H9 (cell line): ENCODE measurements around the gene APOBEC3B. TPM values are rescaled to one million over a fixed set of nuclear protein-coding genes. Genes with fewer than 3 reads are reported as not detected.
A peak's percentile ranks its signal among the peaks of the same experiment; 100 is the strongest.

Experiments used
- DNase-seq: peaks from one replicate; pipeline ENCODE4 v3.0.0-alpha.2; 2017
- H2AFZ ChIP-seq: one replicate; pipeline ENCODE4 v1.6.1; 2013; ENCODE audit warnings: mild to moderate bottlenecking, low read length, control low read depth, moderate library complexity
- H2AK5ac ChIP-seq: 2 replicates; pipeline ENCODE4 v1.6.1; 2013; ENCODE audit warnings: low read length, control low read depth, mixed read lengths; ENCODE audit not compliant: insufficient read length
- H2BK120ac ChIP-seq: one replicate; pipeline ENCODE4 v1.6.1; 2013; ENCODE audit warnings: low read depth, mild to moderate bottlenecking, low read length, control low read depth, inconsistent platforms; ENCODE audit not compliant: poor library complexity, severe bottlenecking
- H2BK12ac ChIP-seq: 2 replicates; pipeline ENCODE4 v1.6.1; 2013; ENCODE audit warnings: low read length, control low read depth, mixed read lengths, low read depth; ENCODE audit not compliant: insufficient read length
- H2BK15ac ChIP-seq: 2 replicates; pipeline ENCODE4 v1.6.1; 2013; ENCODE audit warnings: low read depth, low read length, control low read depth
- H2BK20ac ChIP-seq: one replicate; pipeline ENCODE4 v1.6.1; 2013; ENCODE audit warnings: low read depth, mild to moderate bottlenecking, low read length, control low read depth, inconsistent platforms; ENCODE audit not compliant: poor library complexity, severe bottlenecking
- H2BK5ac ChIP-seq: 2 replicates; pipeline ENCODE4 v1.6.1; 2013; ENCODE audit warnings: low read length, control low read depth, mixed read lengths; ENCODE audit not compliant: insufficient read length
- H3K14ac ChIP-seq: 2 replicates; pipeline ENCODE4 v1.6.1; 2013; ENCODE audit warnings: low read length, control low read depth; ENCODE audit not compliant: insufficient read depth
- H3K18ac ChIP-seq: 2 replicates; pipeline ENCODE4 v1.6.1; 2013; ENCODE audit warnings: low read depth, mild to moderate bottlenecking, mixed read lengths, low read length, control low read depth; ENCODE audit not compliant: insufficient read length
- H3K23ac ChIP-seq: 2 replicates; pipeline ENCODE4 v1.6.1; 2013; ENCODE audit warnings: low read length, control low read depth, mixed read lengths, low read depth; ENCODE audit not compliant: insufficient read length
- H3K23me2 ChIP-seq: 2 replicates; pipeline ENCODE4 v1.6.1; 2013; ENCODE audit warnings: low read depth, mild to moderate bottlenecking, mixed read lengths, low read length, control low read depth; ENCODE audit not compliant: insufficient read length, poor library complexity, severe bottlenecking
- H3K27ac ChIP-seq: 2 replicates; pipeline ENCODE4 v1.5.1; 2013; ENCODE audit warnings: low read length, control low read depth, mixed read lengths, low read depth; ENCODE audit not compliant: insufficient read length
- H3K27me3 ChIP-seq: 2 replicates; pipeline ENCODE4 v1.6.1; 2013; ENCODE audit warnings: low read length, control low read depth, inconsistent platforms; ENCODE audit not compliant: insufficient read depth
- H3K4ac ChIP-seq: 2 replicates; pipeline ENCODE4 v1.6.1; 2013; ENCODE audit warnings: low read depth, mild to moderate bottlenecking, control low read depth, inconsistent platforms, low read length, moderate library complexity
- H3K4me1 ChIP-seq: 2 replicates; pipeline ENCODE4 v1.6.1; 2013; ENCODE audit warnings: low read length, control low read depth, inconsistent platforms; ENCODE audit not compliant: insufficient read depth
- H3K4me2 ChIP-seq: 2 replicates; pipeline ENCODE4 v1.6.1; 2013; ENCODE audit warnings: low read length, control low read depth, mixed read lengths; ENCODE audit not compliant: insufficient read length, insufficient read depth
- H3K56ac ChIP-seq: 2 replicates; pipeline ENCODE4 v1.6.1; 2013; ENCODE audit warnings: low read depth, mild to moderate bottlenecking, mixed read lengths, low read length, control low read depth; ENCODE audit not compliant: insufficient read length
- H3K79me1 ChIP-seq: 2 replicates; pipeline ENCODE4 v1.6.1; 2013; ENCODE audit warnings: low read depth, mild to moderate bottlenecking, moderate library complexity, low read length, control low read depth, inconsistent platforms; ENCODE audit not compliant: insufficient read depth, poor library complexity, severe bottlenecking
- H3K79me2 ChIP-seq: 2 replicates; pipeline ENCODE4 v1.6.1; 2013; ENCODE audit warnings: low read length, control low read depth, inconsistent platforms; ENCODE audit not compliant: insufficient read depth
- H3K9ac ChIP-seq: 2 replicates; pipeline ENCODE4 v1.6.1; 2013; ENCODE audit warnings: low read length, control low read depth, mixed read lengths; ENCODE audit not compliant: insufficient read length; ENCODE audit errors: extremely low read depth
- H3K9me3 ChIP-seq: one replicate; pipeline ENCODE4 v1.6.1; 2013; ENCODE audit warnings: low read depth, low read length, inconsistent platforms; ENCODE audit not compliant: control insufficient read depth
- H3T11ph ChIP-seq: one replicate; pipeline ENCODE4 v1.6.1; 2013; ENCODE audit warnings: mild to moderate bottlenecking, low read length, control low read depth, inconsistent platforms
- H4K20me1 ChIP-seq: one replicate; pipeline ENCODE4 v1.6.1; 2013; ENCODE audit not compliant: control insufficient read depth, insufficient read length, insufficient read depth
- H4K5ac ChIP-seq: 2 replicates; pipeline ENCODE4 v1.6.1; 2013; ENCODE audit warnings: low read depth, mild to moderate bottlenecking, mixed read lengths, low read length, control low read depth; ENCODE audit not compliant: insufficient read length
- H4K8ac ChIP-seq: replicated peaks from 2 replicates; pipeline ENCODE4 v1.6.1; 2013; ENCODE audit warnings: low read length, control low read depth, mixed read lengths, low read depth; ENCODE audit not compliant: insufficient read length
- H4K91ac ChIP-seq: 2 replicates; pipeline ENCODE4 v1.6.1; 2013; ENCODE audit warnings: low read depth, mild to moderate bottlenecking, moderate library complexity, mixed read lengths, low read length, control low read depth; ENCODE audit not compliant: insufficient read length
- H3K27ac Mint-ChIP-seq, 3 experiments: 2 replicates in 2 of 3; 3 replicates in 1 of 3; pipeline ENCODE4 v1.8.0; 2020 to 2021; ENCODE audit warnings: mixed read lengths in 3 of 3, mild to moderate bottlenecking in 1 of 3, moderate library complexity in 1 of 3
- H3K27me3 Mint-ChIP-seq: 2 replicates; pipeline ENCODE4 v1.8.0; 2021; ENCODE audit warnings: low read depth, mild to moderate bottlenecking, moderate library complexity, mixed read lengths
- H3K36me3 Mint-ChIP-seq, 3 experiments: 2 replicates in 2 of 3; 3 replicates in 1 of 3; pipeline ENCODE4 v1.8.0; 2020 to 2021; ENCODE audit warnings: low read depth in 3 of 3, mixed read lengths in 3 of 3; ENCODE audit not compliant: insufficient read depth in 1 of 3
- H3K4me1 Mint-ChIP-seq, 2 experiments: 2 replicates each; pipeline ENCODE4 v1.8.0; 2020; ENCODE audit warnings: mixed read lengths in 2 of 2
- H3K4me3 Mint-ChIP-seq, 2 experiments: 2 replicates in 1 of 2; 3 replicates in 1 of 2; pipeline ENCODE4 v1.8.0; 2020 to 2021; ENCODE audit warnings: mild to moderate bottlenecking in 2 of 2, mixed read lengths in 2 of 2, moderate library complexity in 1 of 2
- H3K9me3 Mint-ChIP-seq, 2 experiments: 2 replicates in 1 of 2; 3 replicates in 1 of 2; pipeline ENCODE4 v1.8.0; 2020; ENCODE audit warnings: mild to moderate bottlenecking in 2 of 2, mixed read lengths in 2 of 2, moderate library complexity in 1 of 2
- WGBS: extraction: QIAGEN DNeasy Blood & Tissue Kit; methylation state at CpG from one replicate; pipeline ENCODE4 v1.1.7; 2013; ENCODE audit warnings: missing lambda C conversion rate, low lambda C conversion rate, mixed read lengths; ENCODE audit not compliant: insufficient read length; ENCODE audit errors: extremely low coverage; 5-methylcytosine and 5-hydroxymethylcytosine counted together
- total RNA-seq: library from RNA; stranded (reverse); gene quantifications from 2 replicates; pipeline ENCODE4 v1.2.1, GENCODE V29; 2021
- TF ChIP-seq, protein P1 (sequence below): fragments of 200-600 bp; sonication (generic); conservative IDR thresholded peaks from 3 replicates; pipeline ENCODE4 v1.8.0; 2021; ENCODE audit warnings: antibody characterized with exemption, mild to moderate bottlenecking

Gene APOBEC3B
- total RNA-seq, 1 experiment from 2014 or later: 29.0 TPM

DNA sequence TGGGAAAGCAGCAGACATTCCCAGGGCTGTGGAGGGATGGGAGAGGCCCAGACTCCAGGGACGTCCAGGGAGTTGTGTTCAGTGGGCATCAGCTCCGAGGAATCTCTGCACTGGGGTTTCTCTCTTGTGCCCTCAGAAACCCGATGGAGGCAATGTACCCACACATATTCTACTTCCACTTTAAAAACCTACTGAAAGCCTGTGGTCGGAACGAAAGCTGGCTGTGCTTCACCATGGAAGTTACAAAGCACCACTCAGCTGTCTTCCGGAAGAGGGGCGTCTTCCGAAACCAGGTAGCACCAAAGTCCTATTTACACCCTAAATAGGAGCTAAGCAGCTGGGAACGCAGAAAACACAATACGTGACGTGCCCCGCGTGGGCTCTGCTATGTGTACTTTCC lies 47.1 kb downstream of the APOBEC3B start:
- Mint-ChIP-seq H3K36me3 (peaks cover 0 to 23% (median 17%) of the 10 kb centered on the region in 3 experiments), H3K9me3 (no peaks in the 10 kb centered on the region; a peak in 1 of 5 replicates), H3K27me3 (no peaks in the 10 kb centered on the region), H3K4me1 (peaks cover 36 to 52% of the 10 kb centered on the region in 2 experiments), H3K27ac (peak overlapping the region in 1 of 3 experiments; percentile 74; a peak in 1 of 7 replicates), H3K4me3 (no peak overlapping the region)
- no peak overlapping the region for H3K4me2 ChIP-seq
- DNase-seq: peak; percentile 20
- no peak overlapping the region for H2BK5ac ChIP-seq
- H3K79me1 ChIP-seq: no peaks in the 10 kb centered on the region
- TF ChIP-seq, protein P1, sequence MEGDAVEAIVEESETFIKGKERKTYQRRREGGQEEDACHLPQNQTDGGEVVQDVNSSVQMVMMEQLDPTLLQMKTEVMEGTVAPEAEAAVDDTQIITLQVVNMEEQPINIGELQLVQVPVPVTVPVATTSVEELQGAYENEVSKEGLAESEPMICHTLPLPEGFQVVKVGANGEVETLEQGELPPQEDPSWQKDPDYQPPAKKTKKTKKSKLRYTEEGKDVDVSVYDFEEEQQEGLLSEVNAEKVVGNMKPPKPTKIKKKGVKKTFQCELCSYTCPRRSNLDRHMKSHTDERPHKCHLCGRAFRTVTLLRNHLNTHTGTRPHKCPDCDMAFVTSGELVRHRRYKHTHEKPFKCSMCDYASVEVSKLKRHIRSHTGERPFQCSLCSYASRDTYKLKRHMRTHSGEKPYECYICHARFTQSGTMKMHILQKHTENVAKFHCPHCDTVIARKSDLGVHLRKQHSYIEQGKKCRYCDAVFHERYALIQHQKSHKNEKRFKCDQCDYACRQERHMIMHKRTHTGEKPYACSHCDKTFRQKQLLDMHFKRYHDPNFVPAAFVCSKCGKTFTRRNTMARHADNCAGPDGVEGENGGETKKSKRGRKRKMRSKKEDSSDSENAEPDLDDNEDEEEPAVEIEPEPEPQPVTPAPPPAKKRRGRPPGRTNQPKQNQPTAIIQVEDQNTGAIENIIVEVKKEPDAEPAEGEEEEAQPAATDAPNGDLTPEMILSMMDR: no peak
- H3K23me2 ChIP-seq: no peaks in the 10 kb centered on the region
- no peak overlapping the region for H3K4ac ChIP-seq
- no peak overlapping the region for H2BK20ac ChIP-seq
- no peak overlapping the region for H2BK120ac ChIP-seq
- H3T11ph ChIP-seq: no peak overlapping the region
- H4K5ac ChIP-seq: no peak overlapping the region
- no peak overlapping the region for H2BK12ac ChIP-seq
- no peak overlapping the region for H2BK15ac ChIP-seq
- no peak overlapping the region for H3K18ac ChIP-seq
- H3K9ac ChIP-seq: no peak overlapping the region
- no peak overlapping the region for H2AFZ ChIP-seq
- no peak overlapping the region; the same call in 1 of the 2 replicates for H3K14ac ChIP-seq
- H2AK5ac ChIP-seq: no peak overlapping the region
- H3K9me3 ChIP-seq: no peaks in the 10 kb centered on the region
- H3K79me2 ChIP-seq: no peaks in the 10 kb centered on the region
- no peak overlapping the region for H3K56ac ChIP-seq
- WGBS: no CpG with 5 or more reads among the region's 13 CpGs
- no peaks in the 10 kb centered on the region for H4K20me1 ChIP-seq
- no peaks in the 10 kb centered on the region for H3K27me3 ChIP-seq
- no peak overlapping the region for H3K23ac ChIP-seq
- H4K8ac ChIP-seq: no peak overlapping the region
- H3K4me1 ChIP-seq: no peaks in the 10 kb centered on the region; the same call in 1 of the 2 replicates
- H3K27ac ChIP-seq: no peak overlapping the region
- H4K91ac ChIP-seq: no peak overlapping the region
